Retinal pigment epithelial cell (primary cell): ENCODE results near the gene XRCC1.

Experiments
- DNase-seq: peaks from one replicate; pipeline ENCODE4 v3.0.0-alpha.2; 2010; ENCODE audit warnings: low read depth
- H3K4me3 ChIP-seq: 2 replicates; pipeline ENCODE4 v1.5.1; 2011; ENCODE audit warnings: mild to moderate bottlenecking, low read length, control low read depth, moderate library complexity
- CTCF ChIP-seq: conservative IDR thresholded peaks from 2 replicates; pipeline ENCODE4 v1.5.1; 2011; ENCODE audit warnings: low read depth, low read length, control low read depth, inconsistent platforms

The XRCC1 gene

GRCh38 chr19:43619262-43620060 is 44.1 kb upstream of the XRCC1 start, which contains the start of gene ZNF428:
ZNF428 (minus strand) TSS chr19:43619629; CDS start chr19:43614304, 5,325 bp downstream.
- peak within 1 kb of the TSS; percentile 72 for H3K4me3 ChIP-seq
- peak; percentile 83 for DNase-seq
- no peak for TF ChIP-seq CTCF

GRCh38 chr19:43618921-43619261 is 43.6 kb upstream of the XRCC1 start:
- no peak for TF ChIP-seq CTCF
- DNase-seq: no peak

GRCh38 chr19:43616954-43617353 is 41.6 kb upstream of the XRCC1 start:
- no peak for TF ChIP-seq CTCF
- DNase-seq: no peak
- H3K4me3 ChIP-seq: no peak overlapping the region

More at GRCh38 chr19:43618921-43619261, 43.6 kb upstream of the XRCC1 start:
- peak overlapping the region; percentile 72 for H3K4me3 ChIP-seq

GRCh38 chr19:43616306-43616705 is 41.0 kb upstream of the XRCC1 start:
- no peak overlapping the region for H3K4me3 ChIP-seq
- TF ChIP-seq CTCF: no peak
- no peak for DNase-seq

DNA sequence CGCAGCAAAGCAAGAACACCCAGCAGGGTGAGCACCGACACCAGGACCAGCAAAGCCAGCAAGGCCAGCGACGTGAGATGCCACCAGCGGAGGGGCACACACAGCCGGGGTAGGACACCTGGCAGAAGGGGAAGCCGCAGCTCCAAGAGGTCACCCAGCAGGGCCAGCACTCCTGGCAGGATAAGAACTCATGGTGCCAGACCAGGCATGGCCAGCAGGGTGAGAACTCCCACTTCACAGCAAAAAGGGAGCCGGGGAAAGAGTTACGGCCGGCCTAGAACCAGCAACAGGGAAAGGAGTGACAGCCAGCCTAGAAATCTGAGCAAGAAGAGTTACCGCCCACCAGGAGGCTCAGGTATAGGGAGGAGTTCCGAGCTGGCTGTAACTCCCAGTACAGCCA is 37.0 kb upstream of the XRCC1 start:
- no peak overlapping the region for H3K4me3 ChIP-seq

GRCh38 chr19:43611788-43612187 is 36.5 kb upstream of the XRCC1 start, which contains the start of gene SRRM5:
SRRM5 (plus strand) TSS chr19:43612088; CDS start chr19:43612122, 34 bp downstream.
- no peak for DNase-seq
- H3K4me3 ChIP-seq: no peak within 1 kb of the TSS
- TF ChIP-seq CTCF: no peak

More for the DNA sequence above, 37.0 kb upstream of the XRCC1 start:
- no peak for DNase-seq
- no peak for TF ChIP-seq CTCF

- DNase-seq: no peak
- no peak overlapping the region for H3K4me3 ChIP-seq
- TF ChIP-seq CTCF: no peak
Measured at GRCh38 chr19:43610493-43610892, 35.2 kb upstream of the XRCC1 start.
